Fibroblast of villous mesenchyme (primary cell): ENCODE results near the gene TBC1D16. TPM values are rescaled to one million over a fixed set of nuclear protein-coding genes. Genes with fewer than 3 reads are reported as not detected.

Experiments used
- DNase-seq: peaks from one replicate; pipeline ENCODE4 v3.0.0-alpha.2; 2010; ENCODE audit warnings: low read depth
- H3K4me3 ChIP-seq: 2 replicates; pipeline ENCODE4 v1.5.1; 2011; ENCODE audit warnings: low read depth, mild to moderate bottlenecking, low read length
- total RNA-seq: library from RNA; depleted of rRNA; stranded (reverse); fragments of >200 nt; gene quantifications from 2 replicates; pipeline ENCODE4 v1.2.3, GENCODE V29; 2012
- TF ChIP-seq, protein P1 (sequence below): IDR thresholded peaks from 2 replicates; pipeline ENCODE4 v1.5.1; 2012; ENCODE audit warnings: low read depth, mild to moderate bottlenecking, low read length; ENCODE audit not compliant: insufficient read depth

Gene TBC1D16
- total RNA-seq, 1 donor, result 32.8 TPM

DNA sequence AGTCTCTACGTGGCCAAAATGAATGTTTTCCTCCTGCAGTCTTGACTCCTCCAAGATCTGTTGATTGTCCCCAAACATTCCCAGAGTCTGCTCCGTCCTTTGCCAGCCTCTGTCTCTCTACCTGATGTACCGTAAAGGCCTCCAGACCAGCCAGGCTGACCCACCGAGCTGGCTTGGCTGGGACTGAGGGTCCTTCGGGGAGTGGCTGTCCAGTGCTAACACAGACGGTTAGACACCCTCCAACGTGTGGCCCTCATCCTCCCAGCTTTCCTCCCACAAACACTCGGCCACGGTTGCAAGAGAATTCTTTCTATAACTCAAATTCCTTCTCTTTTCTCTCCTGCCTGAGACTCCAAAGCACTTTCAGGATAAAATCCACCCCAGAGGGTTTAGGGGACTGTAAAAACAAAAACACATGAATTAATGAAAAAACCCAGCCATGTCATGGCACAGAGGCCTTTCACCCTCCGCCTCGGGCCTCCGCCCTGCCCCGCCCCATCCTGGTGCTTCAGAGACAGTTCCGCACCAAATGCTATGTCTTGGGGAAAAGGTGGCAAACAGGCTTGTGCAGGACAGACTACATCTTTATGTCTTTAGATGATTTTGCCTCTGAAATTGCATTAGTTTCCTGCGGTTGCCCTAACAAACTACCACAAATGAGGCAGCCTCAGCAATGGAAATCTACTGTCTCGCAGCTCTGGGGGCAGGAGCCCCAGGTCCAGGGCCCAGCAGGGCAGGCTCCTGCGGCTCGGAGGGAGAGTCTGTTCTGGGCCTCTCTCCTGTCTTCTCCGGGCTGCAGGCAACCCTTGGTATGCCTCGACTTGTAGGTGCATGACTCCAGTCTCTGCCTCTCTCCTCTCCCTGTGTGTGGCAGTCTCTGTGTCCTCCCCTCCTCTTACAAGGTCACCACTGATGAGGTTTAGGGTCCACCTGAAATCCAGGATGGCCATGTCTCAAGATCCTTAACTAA is 124.0 kb downstream of the TBC1D16 start:
- no peak overlapping the region for H3K4me3 ChIP-seq
- DNase-seq, result no peak
- TF ChIP-seq, protein P1, sequence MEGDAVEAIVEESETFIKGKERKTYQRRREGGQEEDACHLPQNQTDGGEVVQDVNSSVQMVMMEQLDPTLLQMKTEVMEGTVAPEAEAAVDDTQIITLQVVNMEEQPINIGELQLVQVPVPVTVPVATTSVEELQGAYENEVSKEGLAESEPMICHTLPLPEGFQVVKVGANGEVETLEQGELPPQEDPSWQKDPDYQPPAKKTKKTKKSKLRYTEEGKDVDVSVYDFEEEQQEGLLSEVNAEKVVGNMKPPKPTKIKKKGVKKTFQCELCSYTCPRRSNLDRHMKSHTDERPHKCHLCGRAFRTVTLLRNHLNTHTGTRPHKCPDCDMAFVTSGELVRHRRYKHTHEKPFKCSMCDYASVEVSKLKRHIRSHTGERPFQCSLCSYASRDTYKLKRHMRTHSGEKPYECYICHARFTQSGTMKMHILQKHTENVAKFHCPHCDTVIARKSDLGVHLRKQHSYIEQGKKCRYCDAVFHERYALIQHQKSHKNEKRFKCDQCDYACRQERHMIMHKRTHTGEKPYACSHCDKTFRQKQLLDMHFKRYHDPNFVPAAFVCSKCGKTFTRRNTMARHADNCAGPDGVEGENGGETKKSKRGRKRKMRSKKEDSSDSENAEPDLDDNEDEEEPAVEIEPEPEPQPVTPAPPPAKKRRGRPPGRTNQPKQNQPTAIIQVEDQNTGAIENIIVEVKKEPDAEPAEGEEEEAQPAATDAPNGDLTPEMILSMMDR, result no peak

DNA sequence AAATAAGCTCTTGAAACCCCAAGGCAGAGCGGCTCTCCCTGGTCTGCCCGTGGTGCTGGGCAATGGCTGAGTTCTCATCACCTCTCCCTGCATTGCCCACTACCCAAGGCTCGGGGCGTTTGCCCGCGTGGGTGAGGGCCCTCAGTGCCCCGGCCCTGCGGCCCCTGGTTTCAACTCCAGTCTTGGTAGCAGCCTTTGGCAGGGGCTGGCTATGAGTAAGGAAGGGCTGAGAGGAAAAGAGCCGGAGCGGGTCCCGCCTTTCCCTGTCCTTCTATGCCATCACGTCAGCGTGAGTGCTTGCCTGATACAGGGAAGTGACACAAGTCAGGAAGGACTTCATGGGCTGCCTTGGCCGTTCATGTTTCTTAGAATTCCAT is 124.7 kb downstream of the TBC1D16 start:
- H3K4me3 ChIP-seq, result no peak overlapping the region
- no peak for DNase-seq
- TF ChIP-seq, protein P1, result no peak

DNA sequence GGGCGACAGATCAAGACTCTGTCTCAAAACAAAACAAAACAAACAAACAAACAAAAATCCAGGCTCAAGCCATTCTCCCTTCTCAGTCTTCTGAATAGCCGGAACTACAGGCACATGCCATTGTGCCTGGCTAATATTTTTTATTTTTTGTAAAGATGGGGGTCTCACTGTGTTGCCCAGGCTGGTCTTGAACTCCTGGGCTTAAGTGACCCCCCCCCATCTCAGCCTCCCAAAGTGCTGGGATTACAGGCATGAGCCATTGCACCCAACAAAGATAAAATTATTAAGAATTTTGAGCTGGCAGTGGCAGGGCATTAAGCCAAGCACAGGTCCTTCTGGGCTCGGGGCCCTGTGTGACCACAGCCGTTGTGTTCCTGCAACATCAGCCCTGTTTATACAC is 126.6 kb downstream of the TBC1D16 start:
- DNase-seq, result no peak
- TF ChIP-seq, protein P1, result no peak
- no peak overlapping the region for H3K4me3 ChIP-seq

DNA sequence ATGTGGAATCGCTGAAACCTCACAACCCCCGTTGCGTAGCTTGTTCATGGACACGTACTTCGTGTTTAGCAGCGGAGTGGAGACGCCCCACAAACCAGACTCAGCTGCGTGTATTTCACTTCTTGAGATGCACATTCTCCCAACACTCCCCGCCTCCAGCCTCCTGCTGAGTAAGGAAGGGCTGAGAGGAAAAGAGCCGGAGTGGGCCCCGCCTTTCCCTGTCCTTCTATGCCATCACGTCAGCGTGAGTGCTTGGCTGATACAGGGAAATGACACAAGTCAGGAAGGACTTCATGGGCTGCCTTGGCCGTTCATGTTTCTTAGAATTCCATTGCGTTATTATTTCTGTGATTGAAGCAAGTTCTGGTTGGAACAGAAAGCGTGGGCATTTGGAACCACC is 127.8 kb downstream of the TBC1D16 start:
- TF ChIP-seq, protein P1, result no peak
- peak; percentile 19 for DNase-seq
- H3K4me3 ChIP-seq, result no peak overlapping the region

DNA sequence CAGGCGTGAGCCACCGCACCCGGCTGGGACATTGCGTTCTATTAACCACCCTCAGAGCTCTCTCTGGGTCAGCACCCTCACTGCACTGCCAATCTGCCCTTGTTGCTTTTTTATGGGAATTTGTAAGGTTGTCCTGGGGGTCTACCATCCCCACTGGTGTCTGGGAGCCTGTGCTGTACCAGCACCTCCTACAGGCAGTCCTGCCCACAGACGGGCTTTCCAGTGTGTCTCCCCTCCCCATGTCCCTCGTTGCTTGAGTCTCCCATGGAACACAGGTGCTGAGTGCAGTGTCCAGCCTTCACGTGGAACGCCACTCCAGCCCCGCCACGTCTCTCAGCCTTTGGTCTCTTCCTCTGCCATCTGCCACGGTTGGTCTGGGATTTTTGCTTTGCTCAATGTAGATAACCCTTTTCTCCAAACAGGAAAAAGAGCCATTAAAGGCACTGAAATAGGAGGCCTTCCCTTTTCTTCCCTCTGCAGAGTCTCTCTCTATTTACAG is 128.4 kb downstream of the TBC1D16 start:
- H3K4me3 ChIP-seq, result no peak overlapping the region
- TF ChIP-seq, protein P1, result no peak
- no peak for DNase-seq

DNA sequence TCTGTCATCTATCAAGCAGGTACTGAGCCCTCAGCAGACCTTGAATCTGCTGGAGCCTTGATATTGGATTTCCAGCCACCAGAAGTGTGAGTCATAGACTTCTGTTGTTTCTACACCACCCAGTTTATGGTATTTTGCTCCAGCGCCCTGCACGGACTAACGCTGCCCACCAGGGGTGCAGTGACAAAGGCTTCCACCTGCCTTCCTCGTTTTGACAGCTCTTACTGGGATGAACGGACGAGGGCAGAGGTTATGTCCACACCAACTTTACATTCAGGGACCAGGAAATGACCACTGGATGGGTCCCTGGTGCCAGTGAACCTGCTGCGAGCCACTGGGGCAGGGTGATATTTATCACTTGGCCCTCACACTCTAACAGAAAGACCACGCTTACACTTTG is 129.8 kb downstream of the TBC1D16 start:
- no peak for DNase-seq
- H3K4me3 ChIP-seq, result no peak overlapping the region
- TF ChIP-seq, protein P1, result peak; percentile 15

DNA sequence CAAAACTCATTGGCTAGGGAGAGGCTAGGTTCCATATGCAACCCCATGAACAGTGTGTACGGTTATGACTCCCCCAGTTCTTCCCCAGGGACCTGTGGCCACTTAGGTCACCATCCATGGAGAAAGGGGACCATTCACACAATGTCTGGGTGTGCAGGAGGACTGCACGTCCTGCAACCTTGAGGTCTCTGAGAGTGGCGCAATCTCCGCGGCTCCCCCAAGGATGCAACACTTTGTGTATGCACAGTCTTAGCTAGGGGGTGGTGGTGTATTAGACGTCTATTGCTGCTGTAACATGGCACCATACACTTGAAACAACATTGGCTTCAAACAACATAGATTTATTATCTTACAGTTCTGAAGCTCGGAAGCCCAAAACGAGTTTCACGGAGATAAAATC is 130.8 kb downstream of the TBC1D16 start:
- TF ChIP-seq, protein P1, result no peak
- H3K4me3 ChIP-seq, result no peak overlapping the region
- no peak for DNase-seq
